ENCODE measurements around the gene ACSS2. TPM values are rescaled to one million over a fixed set of nuclear protein-coding genes. Genes with fewer than 3 reads are reported as not detected.

Gene ACSS2
- total RNA-seq, 2 donors from 2014 or later: 258 to 394 TPM

GRCh38 chr20:34843421-34843820 is 33.0 kb upstream of the ACSS2 start:
- DNase-seq: no peak
- Histone ChIP-seq H3K27ac (no peak overlapping the region), H3K9me3 (no peaks in the 10 kb centered on the region), H3K9ac (ENCODE audit: low read depth in 2 of 2, low read length in 2 of 2) (no peak overlapping the region), H3K36me3 (no peaks in the 10 kb centered on the region), H3K27me3 (no peaks in the 10 kb centered on the region), H3K4me1 (no peaks in the 10 kb centered on the region), H3K4me3 (no peak overlapping the region)
- TF ChIP-seq CTCF (IDR thresholded peaks at IDR 0.05): no peak
- intact Hi-C loops (cut with DNase I): no loop called here

- no peak for DNase-seq
- Histone ChIP-seq H3K27me3 (no peaks in the 10 kb centered on the region), H3K4me1 (no peaks in the 10 kb centered on the region), H3K36me3 (no peaks in the 10 kb centered on the region), H3K9me3 (no peaks in the 10 kb centered on the region), H3K9ac (ENCODE audit: low read depth in 2 of 2, low read length in 2 of 2) (no peak overlapping the region), H3K4me3 (no peak overlapping the region), H3K27ac (no peak overlapping the region)
- intact Hi-C loops (cut with DNase I): no loop called here
- no peak for TF ChIP-seq CTCF (IDR thresholded peaks at IDR 0.05)
Measured at GRCh38 chr20:34848597-34848996, 27.8 kb upstream of the ACSS2 start.

- no peak for DNase-seq
- H3K9me3 ChIP-seq: no peaks in the 10 kb centered on the region
- TF ChIP-seq CTCF (IDR thresholded peaks at IDR 0.05): no peak
- no peaks in the 10 kb centered on the region for H3K4me1 ChIP-seq
- intact Hi-C loops (cut with DNase I): no loop called here
- no peak overlapping the region for H3K9ac ChIP-seq (ENCODE audit: low read depth in 2 of 2, low read length in 2 of 2)
- no peaks in the 10 kb centered on the region for H3K27me3 ChIP-seq
- no peak overlapping the region for H3K27ac ChIP-seq
- H3K4me3 ChIP-seq: no peak overlapping the region
- H3K36me3 ChIP-seq: no peaks in the 10 kb centered on the region
Measured at GRCh38 chr20:34849778-34850177, 26.6 kb upstream of the ACSS2 start.

GRCh38 chr20:34850969-34851368 is 25.4 kb upstream of the ACSS2 start:
- H3K36me3 ChIP-seq: no peaks in the 10 kb centered on the region
- no peak for DNase-seq
- intact Hi-C loops (cut with DNase I): no loop called here

GRCh38 chr20:34852298-34852697 is 24.1 kb upstream of the ACSS2 start:
- H3K27ac ChIP-seq: no peak overlapping the region
- no peak for DNase-seq
- H3K27me3 ChIP-seq: no peaks in the 10 kb centered on the region
- no peaks in the 10 kb centered on the region for H3K4me1 ChIP-seq
- intact Hi-C loops (cut with DNase I): no loop called here
- no peak for TF ChIP-seq CTCF (IDR thresholded peaks at IDR 0.05)
- no peak overlapping the region for H3K9ac ChIP-seq (ENCODE audit: low read depth in 2 of 2, low read length in 2 of 2)
- H3K4me3 ChIP-seq: no peak overlapping the region
- no peaks in the 10 kb centered on the region for H3K9me3 ChIP-seq
- no peaks in the 10 kb centered on the region for H3K36me3 ChIP-seq

More at GRCh38 chr20:34850969-34851368, 25.4 kb upstream of the ACSS2 start:
- H3K4me3 ChIP-seq: no peak overlapping the region
- H3K27me3 ChIP-seq: no peaks in the 10 kb centered on the region
- no peaks in the 10 kb centered on the region for H3K4me1 ChIP-seq
- TF ChIP-seq CTCF (IDR thresholded peaks at IDR 0.05): no peak
- H3K27ac ChIP-seq: no peak overlapping the region
- H3K9ac ChIP-seq (ENCODE audit: low read depth in 2 of 2, low read length in 2 of 2): no peak overlapping the region
- H3K9me3 ChIP-seq: no peaks in the 10 kb centered on the region

- no peak for DNase-seq
- H3K27ac ChIP-seq: no peak overlapping the region
- no peak overlapping the region for H3K4me3 ChIP-seq
- no peaks in the 10 kb centered on the region for H3K27me3 ChIP-seq
- no peaks in the 10 kb centered on the region for H3K4me1 ChIP-seq
- no peaks in the 10 kb centered on the region for H3K36me3 ChIP-seq
- no peaks in the 10 kb centered on the region for H3K9me3 ChIP-seq
- TF ChIP-seq CTCF (IDR thresholded peaks at IDR 0.05): no peak
- H3K9ac ChIP-seq (ENCODE audit: low read depth in 2 of 2, low read length in 2 of 2): no peak overlapping the region
- intact Hi-C loops (cut with DNase I): no loop called here
Measured at GRCh38 chr20:34859367-34859766, 17.0 kb upstream of the ACSS2 start.

Measured in colonic mucosa (tissue), 4 donors.